Cerebellar nuclear complex (tissue), 1 donor: ENCODE measurements around the gene TRIP12.
"Not testable (repeated sequence)": the region's sequence is repeated elsewhere in the genome, so short reads cannot be mapped to it uniquely, and the experiment has no call there.

ENCODE experiments used
- DNase-seq, 2 experiments: peaks; one replicate each; lab custom pipeline; 2025; lab: John Stamatoyannopoulos, UW

Gene TRIP12

DNA sequence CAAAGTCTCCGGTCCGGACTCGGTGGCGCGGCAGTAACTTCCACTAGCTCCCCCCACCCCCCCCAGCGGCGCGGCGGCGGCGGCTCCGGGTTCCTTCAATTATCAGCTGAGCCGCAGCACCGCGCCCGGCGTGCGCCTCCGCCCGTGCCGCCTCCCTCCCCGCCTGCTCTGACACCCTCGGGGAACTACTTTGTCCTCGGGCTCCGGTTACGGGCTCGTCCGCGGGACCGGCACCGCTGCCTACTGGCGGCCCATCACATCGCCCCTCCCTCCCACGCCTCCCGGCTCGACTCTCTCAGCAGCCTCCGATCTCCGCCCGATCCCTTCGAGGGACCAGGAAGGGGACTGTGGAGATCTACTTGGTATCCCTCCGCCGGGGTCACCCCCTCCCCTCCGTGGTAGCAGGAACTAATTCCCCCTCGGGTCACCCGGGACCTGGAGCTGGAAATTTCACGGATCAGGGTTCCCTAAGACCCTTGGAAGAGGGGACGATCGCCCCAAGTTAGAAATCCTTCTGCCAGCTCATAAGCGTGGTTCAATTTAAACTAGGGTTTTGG, at the start of gene TRIP12:
Gene TRIP12 (minus strand): TSS at position 118 of the 557 bp plus-strand sequence. CDS start 41,930 bp downstream, outside the sequence.
- DNase-seq: peak in 1 of 2 experiments; percentile 51

GRCh38 chr2:229971298-229971790, 49.5 kb upstream of the TRIP12 start:
- no peak for DNase-seq

GRCh38 chr2:229970406-229970805, 48.6 kb upstream of the TRIP12 start:
- no peak for DNase-seq

DNA sequence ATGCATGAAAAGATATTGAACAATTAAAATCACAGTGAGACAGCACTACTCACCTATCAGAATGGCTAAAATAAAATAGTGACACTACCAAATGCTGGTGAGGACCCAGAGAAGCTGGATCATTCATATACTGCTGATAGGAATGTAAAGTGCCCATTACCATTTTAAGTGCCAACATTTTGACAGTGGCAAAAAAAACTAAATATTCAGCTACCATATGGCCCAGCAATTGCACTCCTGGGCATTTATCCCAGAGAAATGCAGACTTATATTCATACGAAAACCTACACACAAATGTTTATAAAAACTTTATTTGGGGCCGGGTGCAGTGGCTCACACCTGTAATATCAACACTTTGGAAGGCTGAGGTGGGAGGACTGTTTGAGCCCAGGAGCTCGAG, 48.1 kb upstream of the TRIP12 start:
- DNase-seq: no peak

DNA sequence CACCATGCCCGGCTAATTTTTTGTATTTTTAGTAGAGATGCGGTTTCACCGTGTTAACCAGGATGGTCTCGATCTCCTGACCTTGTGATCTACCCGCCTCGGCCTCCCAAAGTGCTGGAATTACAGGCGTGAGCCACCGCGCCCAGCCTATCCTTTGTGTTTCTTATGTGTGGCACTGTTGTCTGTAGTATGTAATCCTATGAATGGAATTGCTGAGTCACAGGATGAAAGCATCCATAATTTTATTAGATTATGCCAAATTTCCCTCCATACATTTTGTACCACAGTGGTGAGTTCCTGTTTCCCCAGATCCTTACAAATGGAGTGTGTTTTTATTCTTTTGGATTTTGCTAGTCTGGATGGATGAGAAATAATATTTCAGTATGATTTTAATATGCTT, 41.8 kb upstream of the TRIP12 start:
- not testable (repeated sequence) for DNase-seq

- no peak for DNase-seq
These were observed 34.7 kb upstream of the TRIP12 start for GRCh38 chr2:229956491-229956890.

- no peak for DNase-seq
These were observed 33.9 kb upstream of the TRIP12 start for GRCh38 chr2:229955663-229956062.

GRCh38 chr2:229952256-229952835, 30.5 kb upstream of the TRIP12 start:
- DNase-seq: no peak

GRCh38 chr2:229947544-229947943, 25.7 kb upstream of the TRIP12 start:
- no peak for DNase-seq

DNA sequence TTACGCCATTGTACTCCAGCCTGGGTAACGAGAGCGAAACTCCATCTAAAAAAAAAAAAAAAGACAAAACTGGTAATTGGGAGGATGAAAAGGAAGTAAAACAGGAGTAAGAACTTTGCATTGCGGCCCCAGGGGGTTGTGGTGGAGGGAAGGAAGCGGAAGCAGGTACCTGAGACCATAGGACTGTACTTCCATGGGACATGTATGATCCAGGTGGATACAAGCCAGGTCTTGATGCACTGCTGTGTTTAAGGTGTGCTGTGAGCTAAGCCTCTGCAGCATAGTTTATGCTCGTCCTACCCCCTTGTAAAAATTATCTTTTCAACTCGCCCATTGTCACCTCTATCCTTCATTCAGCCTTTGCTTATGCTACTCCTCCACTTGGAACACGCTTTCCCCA, 24.2 kb upstream of the TRIP12 start:
- DNase-seq: no peak

DNA sequence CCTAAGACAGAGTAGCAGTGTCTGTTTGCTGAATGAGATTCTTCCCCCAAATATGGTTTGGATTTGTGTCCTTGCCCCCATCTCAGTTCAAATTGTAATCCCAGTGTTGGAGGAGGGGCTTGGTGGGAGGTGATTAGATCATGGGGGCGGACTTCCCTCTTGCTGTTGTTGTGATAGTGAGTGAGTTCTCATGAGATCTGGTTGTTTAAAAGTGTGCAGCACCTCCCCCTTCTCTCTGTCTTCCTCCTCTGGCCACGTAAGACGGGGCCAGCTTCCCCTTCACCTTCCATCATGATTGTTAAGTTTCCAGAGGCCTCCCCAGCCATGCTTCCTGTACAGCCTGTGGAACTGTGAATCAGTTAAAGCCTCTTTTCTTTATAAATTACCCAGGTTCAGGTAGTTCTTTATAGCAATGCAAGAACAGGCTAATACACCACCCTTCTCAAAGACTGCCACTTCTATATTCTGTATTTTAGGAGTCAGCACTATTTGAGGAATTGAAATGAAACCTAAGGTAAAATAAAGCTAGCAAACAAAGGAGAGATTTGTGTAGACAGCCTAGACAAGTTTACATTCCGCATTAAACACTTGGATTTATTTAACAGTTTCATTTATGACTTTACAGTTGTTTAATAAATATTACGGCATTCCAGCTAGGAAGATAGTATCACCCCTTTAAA, 22.1 kb upstream of the TRIP12 start:
- DNase-seq: no peak

DNA sequence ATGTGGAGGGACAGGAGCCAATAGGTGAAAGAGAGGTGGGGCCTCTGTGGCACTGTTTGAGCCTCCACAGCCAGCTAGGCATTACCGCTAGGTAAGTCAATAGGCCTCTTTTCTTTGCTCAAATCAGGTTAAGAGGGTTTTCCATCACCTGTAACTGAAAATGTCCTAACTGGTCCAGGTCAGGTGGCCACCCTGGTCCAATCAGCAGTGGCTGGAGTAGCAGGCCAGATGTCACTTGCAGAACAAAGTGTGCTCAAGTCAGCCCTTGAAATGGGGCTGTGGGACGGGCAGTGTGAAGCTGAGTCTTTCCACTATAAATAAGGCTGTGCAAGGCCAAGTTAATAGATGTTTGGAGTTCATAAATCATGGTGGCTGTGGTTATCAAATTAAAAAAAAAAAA, 21.4 kb upstream of the TRIP12 start:
- no peak for DNase-seq

GRCh38 chr2:229942671-229943070, 20.9 kb upstream of the TRIP12 start:
- DNase-seq: no peak

DNA sequence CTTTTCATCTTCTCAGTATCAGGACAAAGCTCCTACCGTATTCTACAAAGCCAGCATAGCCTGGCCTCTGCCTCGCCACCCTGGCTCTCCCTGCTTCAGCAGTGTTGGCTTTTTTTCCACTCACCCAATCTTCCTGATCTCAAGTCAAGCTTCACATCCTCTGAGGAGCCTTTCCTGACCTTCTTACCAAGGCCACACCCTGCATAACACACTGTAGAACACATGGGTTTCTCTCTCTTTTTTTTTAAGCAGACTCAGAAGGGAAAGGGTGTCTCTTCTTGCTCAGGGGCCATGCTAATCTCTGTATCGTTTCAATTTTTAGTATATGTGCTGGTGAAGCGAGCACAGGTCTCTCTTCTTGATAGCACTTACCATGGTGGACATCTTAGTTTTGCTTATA, 15.7 kb upstream of the TRIP12 start:
- DNase-seq: no peak

GRCh38 chr2:229931241-229931640, 9.4 kb upstream of the TRIP12 start:
- DNase-seq: no peak

- no peak for DNase-seq
These were observed 8.8 kb upstream of the TRIP12 start for GRCh38 chr2:229930656-229931055.

DNA sequence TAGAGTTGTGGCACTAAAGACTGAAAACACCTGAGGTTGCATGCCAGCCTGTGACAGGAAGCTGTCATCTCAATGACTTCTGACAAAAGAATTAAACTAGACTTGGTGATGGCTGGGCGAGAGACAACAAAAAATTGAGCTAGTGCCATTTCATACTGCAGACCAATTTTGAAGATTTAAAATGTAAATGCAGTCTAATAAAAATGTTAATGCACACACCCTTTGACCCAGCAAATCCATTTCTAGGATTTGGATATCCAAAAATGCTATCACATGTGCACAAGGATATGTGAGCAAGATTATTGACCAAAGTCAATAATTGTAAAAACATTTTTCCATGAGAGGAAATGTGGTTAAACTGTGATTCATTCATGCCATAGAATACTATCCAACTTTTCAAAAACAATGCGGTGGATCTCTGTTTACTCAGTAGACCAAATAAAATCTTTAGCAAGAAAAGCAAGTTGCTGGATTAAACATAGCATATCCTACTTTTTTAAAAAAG, 6.1 kb upstream of the TRIP12 start:
- no peak for DNase-seq

- DNase-seq: no peak
These were observed 3.4 kb upstream of the TRIP12 start for GRCh38 chr2:229925201-229925600.

DNA sequence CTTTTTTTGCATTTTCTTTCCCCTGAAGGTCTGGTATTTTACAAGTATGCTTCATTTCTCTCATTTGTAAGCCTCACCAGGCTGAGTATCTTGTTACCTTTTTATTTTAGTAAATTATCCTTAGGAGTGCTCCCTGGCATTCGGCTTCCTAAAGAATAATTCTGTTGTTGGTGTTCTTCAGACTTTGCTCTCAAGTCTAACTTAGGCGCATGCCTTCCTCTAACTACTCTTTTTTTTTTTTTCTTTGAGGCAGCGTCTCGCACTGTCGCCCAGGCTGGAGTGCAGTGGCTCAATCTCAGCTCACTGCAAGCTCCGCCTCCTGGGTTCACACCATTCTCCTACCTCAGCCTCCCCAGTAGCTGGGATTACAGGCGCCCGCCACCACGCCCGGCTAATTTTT, 2.7 kb upstream of the TRIP12 start:
- DNase-seq: not testable (repeated sequence)

DNA sequence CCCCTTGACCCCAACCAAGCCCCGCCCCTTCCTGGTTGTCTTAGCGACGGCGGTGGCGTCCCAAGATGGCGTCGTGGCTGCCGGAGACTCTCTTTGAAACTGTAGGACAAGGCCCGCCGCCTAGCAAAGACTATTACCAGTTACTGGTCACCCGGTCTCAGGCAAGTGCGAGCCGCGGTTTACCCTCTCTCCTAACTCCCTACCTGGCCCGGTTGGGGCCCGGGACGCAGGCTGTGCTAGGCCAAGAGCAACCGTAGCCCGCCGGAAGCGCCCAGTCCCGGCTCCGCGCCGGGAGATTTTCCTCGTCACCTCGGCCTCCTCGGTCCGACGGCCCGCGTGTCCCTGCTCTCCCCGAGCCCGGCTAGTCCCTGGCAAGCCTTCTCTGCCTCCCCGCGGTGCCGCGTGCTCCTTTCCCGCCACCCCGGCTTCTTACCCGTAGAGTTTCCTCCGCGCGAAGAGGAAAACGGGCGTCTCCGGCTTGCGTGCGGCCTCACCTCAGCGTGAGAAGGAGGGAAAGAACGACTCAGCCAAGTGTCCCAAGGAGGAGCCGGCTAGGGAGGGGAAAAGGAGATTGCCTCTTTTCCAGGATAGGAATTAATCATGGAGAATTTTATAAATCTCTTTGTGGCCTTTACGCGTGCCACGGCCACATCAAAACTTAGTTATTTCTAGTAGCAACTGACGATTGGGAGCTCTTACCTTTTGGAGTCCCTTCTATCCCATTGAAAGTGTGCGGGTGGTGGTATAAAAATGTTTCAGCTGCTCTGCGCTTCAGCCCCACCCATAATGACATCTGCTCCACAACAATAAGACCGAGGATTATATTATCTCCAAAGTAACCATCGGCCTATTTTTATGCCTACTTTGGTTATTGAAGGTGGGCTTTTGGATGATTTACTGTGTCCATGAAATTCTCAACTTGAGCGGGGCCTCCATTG, 909 bp upstream of the TRIP12 start, which contains the start of gene FBXO36:
Gene FBXO36 (plus strand): TSS at position 55 of the 938 bp plus-strand sequence. CDS start 11 bp downstream, at position 66.
- no peak for DNase-seq

DNA sequence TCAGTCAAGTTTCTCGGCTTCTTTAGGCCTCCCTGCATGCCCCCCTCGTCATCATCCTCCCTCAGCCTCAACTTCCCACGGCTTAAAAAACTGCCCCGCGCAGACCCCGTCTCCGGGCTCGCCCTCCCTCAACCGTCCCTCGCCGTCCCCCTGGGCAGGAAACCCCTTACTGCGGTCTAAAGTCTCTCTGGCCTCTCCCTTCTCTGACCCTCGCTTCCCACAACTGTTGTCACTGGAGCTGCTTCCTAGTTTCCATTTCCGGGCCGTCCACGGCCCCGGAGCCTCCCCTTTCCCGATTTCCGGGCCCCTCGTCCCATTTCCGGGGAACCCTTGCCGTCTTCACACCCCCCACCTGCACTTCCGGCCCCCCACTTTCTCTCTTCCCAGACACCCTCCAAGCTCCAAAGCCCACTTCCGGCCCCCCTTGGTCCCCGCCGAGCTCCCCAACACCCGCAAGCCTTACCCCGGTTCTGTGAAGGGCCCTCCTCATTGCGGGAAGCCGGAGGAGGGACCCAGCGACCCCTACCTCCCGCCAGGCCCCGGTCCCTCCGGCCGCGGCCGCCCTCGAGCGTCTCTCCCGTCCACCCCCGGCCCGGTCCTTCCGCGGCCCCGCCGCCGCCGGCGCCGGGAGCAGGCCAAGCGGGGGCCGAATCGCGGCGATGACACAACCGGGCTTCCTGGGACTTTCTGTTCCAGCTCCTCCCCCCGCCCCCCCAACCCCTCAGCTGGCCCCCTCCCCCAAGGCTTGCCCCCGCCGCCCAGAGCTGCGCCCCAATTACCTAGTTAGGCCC, 513 bp downstream of the TRIP12 start:
- no peak for DNase-seq
